Activated CD4-positive, alpha-beta T cell treated with anti-CD3 and anti-CD28 coated beads for 24 hours (primary cell): Measurements from ENCODE around the gene OR4K15.
"Not testable (repeated sequence)": the region's sequence is repeated elsewhere in the genome, so short reads cannot be mapped to it uniquely, and the experiment has no call there.

Source experiments
- DNase-seq, 2 donors: peaks; one replicate each; pipeline ENCODE4 v3.0.0-alpha.2; 2020; ENCODE audit warnings: low read depth in 2 of 2

Gene OR4K15

GRCh38 chr14:19975291-19975690 lies at the start of gene OR4K15:
Gene OR4K15, plus strand, starts transcription at chr14:19975591. Its CDS starts 0 bp downstream, at chr14:19975591.
- no peak for DNase-seq

- DNase-seq = no peak
These were observed 44.8 kb upstream of the OR4K15 start, which contains the start of gene OR4K1 for GRCh38 chr14:19930617-19931016. Gene OR4K1, plus strand, starts transcription at chr14:19930917. Its CDS starts 4,750 bp downstream, at chr14:19935667.

- DNase-seq = no peak
These were observed 33.7 kb upstream of the OR4K15 start for GRCh38 chr14:19941668-19942067.

- no peak for DNase-seq
These were observed 27.8 kb upstream of the OR4K15 start for GRCh38 chr14:19947413-19948090.

GRCh38 chr14:19949218-19949617 lies 26.2 kb upstream of the OR4K15 start:
- no peak for DNase-seq

GRCh38 chr14:19969735-19970134 lies 5.7 kb upstream of the OR4K15 start:
- DNase-seq = not testable (repeated sequence)

- no peak for DNase-seq
These were observed 547 bp upstream of the OR4K15 start for GRCh38 chr14:19974844-19975243.

- no peak for DNase-seq
These were observed 18.0 kb downstream of the OR4K15 start for GRCh38 chr14:19993438-19993837.

- DNase-seq = no peak
These were observed 26.5 kb downstream of the OR4K15 start, which contains the start of gene OR4Q2 for GRCh38 chr14:20001863-20002262. Gene OR4Q2, plus strand, starts transcription at chr14:20002163.

GRCh38 chr14:20002319-20002718 lies 26.9 kb downstream of the OR4K15 start:
- DNase-seq = no peak

- no peak for DNase-seq
These were observed 32.8 kb downstream of the OR4K15 start for GRCh38 chr14:20008156-20008555.

- DNase-seq = no peak
These were observed 44.0 kb downstream of the OR4K15 start, which contains the start of gene OR4K14 for GRCh38 chr14:20019257-20019865. Gene OR4K14, minus strand, starts transcription at chr14:20019307. Its CDS starts 4,114 bp downstream, at chr14:20015193.
